ENCODE measurements around the gene CEBPA.

The CEBPA gene

GRCh38 chr19:33279430-33280350 lies 22.6 kb downstream of the CEBPA start:
- peak; percentile 44 to 81 for DNase-seq (ENCODE audit: low read depth in 1 of 2, low spot score in 1 of 2)
- Histone ChIP-seq H3K4me3 (replicated peaks; ENCODE audit: insufficient read depth, low read length) (no peak overlapping the region), H3K27me3 (ENCODE audit: insufficient read depth, poor library complexity, severe bottlenecking) (no peaks in the 10 kb centered on the region), H3K27ac (replicated peaks) (peak overlapping the region; percentile 81)
- TF ChIP-seq SPI1 (IDR thresholded peaks at IDR 0.05; ENCODE audit: borderline replicate concordance, low read depth) = no peak
- no peak for TF ChIP-seq REST (IDR thresholded peaks at IDR 0.05; ENCODE audit: insufficient replicate concordance, low read depth)
- TF ChIP-seq CTCF (IDR thresholded peaks at IDR 0.05; ENCODE audit: insufficient read depth, low read length) = no peak
- no peak for TF ChIP-seq POLR2AphosphoS5 (IDR thresholded peaks at IDR 0.05; ENCODE audit: low read depth)

- no peak for DNase-seq (ENCODE audit: low read depth in 1 of 2, low spot score in 1 of 2)
- Histone ChIP-seq H3K27me3 (ENCODE audit: insufficient read depth, poor library complexity, severe bottlenecking) (no peaks in the 10 kb centered on the region), H3K27ac (replicated peaks) (peak overlapping the region; percentile 81), H3K4me3 (replicated peaks; ENCODE audit: insufficient read depth, low read length) (no peak overlapping the region)
- no peak for TF ChIP-seq CTCF (IDR thresholded peaks at IDR 0.05; ENCODE audit: insufficient read depth, low read length)
- no peak for TF ChIP-seq POLR2AphosphoS5 (IDR thresholded peaks at IDR 0.05; ENCODE audit: low read depth)
- TF ChIP-seq REST (IDR thresholded peaks at IDR 0.05; ENCODE audit: insufficient replicate concordance, low read depth) = no peak
- no peak for TF ChIP-seq GABPA (IDR thresholded peaks at IDR 0.05; ENCODE audit: low read depth)
- no peak for TF ChIP-seq SPI1 (IDR thresholded peaks at IDR 0.05; ENCODE audit: borderline replicate concordance, low read depth)
Observed at GRCh38 chr19:33278403-33279269, 23.7 kb downstream of the CEBPA start.

- H3K4me3 ChIP-seq (replicated peaks; ENCODE audit: insufficient read depth, low read length) = no peak overlapping the region
- TF ChIP-seq GABPA (IDR thresholded peaks at IDR 0.05; ENCODE audit: low read depth) = no peak
- no peak for TF ChIP-seq CTCF (IDR thresholded peaks at IDR 0.05; ENCODE audit: insufficient read depth, low read length)
- no peak for TF ChIP-seq SPI1 (IDR thresholded peaks at IDR 0.05; ENCODE audit: borderline replicate concordance, low read depth)
- TF ChIP-seq POLR2AphosphoS5 (IDR thresholded peaks at IDR 0.05; ENCODE audit: low read depth) = no peak
- TF ChIP-seq REST (IDR thresholded peaks at IDR 0.05; ENCODE audit: insufficient replicate concordance, low read depth) = no peak
- DNase-seq (ENCODE audit: low read depth in 1 of 2, low spot score in 1 of 2) = peak in 1 of 2 experiments; percentile 35
- H3K27ac ChIP-seq (replicated peaks) = peak overlapping the region; percentile 81
- no peaks in the 10 kb centered on the region for H3K27me3 ChIP-seq (ENCODE audit: insufficient read depth, poor library complexity, severe bottlenecking)
Observed at GRCh38 chr19:33278023-33278402, 24.3 kb downstream of the CEBPA start.

Measured in HL-60 (cell line).